Measurements from ENCODE around the gene PGK1.
"Not testable (repeated sequence)": the region's sequence is repeated elsewhere in the genome, so short reads cannot be mapped to it uniquely, and the experiment has no call there.

Gene PGK1

DNA sequence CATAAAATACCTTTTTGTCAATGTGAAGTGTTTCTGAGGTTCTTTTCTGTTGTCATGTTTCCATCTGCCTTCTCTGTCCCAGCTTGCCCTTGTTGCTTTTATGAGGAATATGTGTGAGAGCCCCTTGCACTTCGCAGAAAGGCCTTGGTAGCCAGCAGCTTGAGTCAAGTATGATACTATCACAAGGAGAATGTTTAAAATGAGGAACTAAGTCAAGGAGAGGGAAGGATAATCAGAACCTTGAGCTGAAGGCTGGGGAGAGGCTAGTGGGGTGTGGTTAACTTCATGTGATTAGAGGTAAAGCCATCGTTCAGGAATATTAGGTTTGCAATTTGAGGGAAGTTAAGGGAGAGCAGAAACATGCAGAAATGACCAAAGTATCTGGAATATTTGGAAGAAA lies 12.7 kb downstream of the PGK1 start:
- TF ChIP-seq, protein P1, sequence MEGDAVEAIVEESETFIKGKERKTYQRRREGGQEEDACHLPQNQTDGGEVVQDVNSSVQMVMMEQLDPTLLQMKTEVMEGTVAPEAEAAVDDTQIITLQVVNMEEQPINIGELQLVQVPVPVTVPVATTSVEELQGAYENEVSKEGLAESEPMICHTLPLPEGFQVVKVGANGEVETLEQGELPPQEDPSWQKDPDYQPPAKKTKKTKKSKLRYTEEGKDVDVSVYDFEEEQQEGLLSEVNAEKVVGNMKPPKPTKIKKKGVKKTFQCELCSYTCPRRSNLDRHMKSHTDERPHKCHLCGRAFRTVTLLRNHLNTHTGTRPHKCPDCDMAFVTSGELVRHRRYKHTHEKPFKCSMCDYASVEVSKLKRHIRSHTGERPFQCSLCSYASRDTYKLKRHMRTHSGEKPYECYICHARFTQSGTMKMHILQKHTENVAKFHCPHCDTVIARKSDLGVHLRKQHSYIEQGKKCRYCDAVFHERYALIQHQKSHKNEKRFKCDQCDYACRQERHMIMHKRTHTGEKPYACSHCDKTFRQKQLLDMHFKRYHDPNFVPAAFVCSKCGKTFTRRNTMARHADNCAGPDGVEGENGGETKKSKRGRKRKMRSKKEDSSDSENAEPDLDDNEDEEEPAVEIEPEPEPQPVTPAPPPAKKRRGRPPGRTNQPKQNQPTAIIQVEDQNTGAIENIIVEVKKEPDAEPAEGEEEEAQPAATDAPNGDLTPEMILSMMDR (IDR thresholded peaks at IDR 0.05; ENCODE audit: insufficient read depth, low read length, missing control alignments): no peak
- DNase-seq (ENCODE audit: low read depth, low spot score): no peak
- ChIA-PET CTCF (no interaction called here), POLR2A (interaction anchor here (0.9 kb wide), 1 partner anchor 9 kb away, joined by 3 read pairs; no protein-coding TSS in a partner anchor)
- H3K4me3 ChIP-seq (ENCODE audit: low read depth, low read length): no peak overlapping the region

DNA sequence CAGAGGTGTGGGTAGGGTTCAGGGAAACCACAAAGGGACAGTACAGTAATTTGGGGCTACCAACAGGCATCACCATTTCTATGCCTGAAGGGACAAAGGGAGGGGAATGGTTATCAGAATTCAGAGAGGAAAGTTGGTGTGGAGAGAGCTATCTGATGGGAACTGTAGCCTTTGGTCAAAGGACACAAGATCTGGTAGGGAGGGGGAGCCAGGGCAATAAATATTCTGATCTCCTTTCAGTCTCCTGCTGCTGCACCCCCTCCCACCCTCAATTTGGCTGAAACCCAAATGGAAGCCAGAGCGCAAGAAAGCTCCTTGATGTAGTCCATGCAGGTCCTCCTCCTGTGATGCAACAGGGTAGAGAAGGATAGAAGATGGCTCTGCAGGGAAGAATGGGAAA lies 14.6 kb downstream of the PGK1 start:
- H3K4me3 ChIP-seq (ENCODE audit: low read depth, low read length): no peak overlapping the region
- ChIA-PET CTCF (no interaction called here), POLR2A (interaction anchor here (0.5 kb wide), 1 partner anchor 57 kb away, joined by 3 read pairs; no protein-coding TSS in a partner anchor)
- TF ChIP-seq, protein P1 (IDR thresholded peaks at IDR 0.05; ENCODE audit: insufficient read depth, low read length, missing control alignments): no peak
- no peak for DNase-seq (ENCODE audit: low read depth, low spot score)

DNA sequence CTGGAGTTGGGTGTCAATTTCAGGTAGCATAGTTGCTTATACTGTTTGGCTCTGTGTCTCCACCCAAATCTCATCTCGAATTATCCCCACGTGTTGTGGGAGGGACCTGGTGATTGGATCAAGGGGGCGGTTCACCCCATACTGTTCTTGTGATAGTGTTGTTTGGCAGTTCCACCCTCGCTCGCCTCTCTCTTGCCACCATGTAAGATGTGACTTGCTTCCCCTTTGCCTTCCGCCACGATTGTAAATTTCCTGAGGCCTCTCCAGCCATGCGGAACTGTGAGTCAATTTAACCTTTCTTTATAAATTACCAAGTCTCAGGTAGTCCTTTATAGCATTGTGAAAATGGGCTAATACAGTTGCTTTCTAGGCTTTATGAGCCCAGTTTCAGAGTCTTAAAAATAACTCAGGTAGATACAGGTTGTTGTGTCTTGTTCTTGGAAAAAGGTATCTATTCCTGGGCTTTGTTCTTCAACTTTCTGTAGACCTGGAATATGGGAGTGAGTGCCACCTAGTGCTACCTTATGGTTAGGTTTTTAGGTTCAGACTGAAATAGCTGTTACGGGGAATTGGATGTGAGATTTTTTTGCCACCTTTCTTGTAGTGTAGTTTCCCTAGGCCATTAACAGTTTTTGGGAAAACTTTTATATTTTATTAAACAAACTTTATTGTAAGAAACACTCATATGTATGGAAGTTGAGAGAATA lies 15.6 kb downstream of the PGK1 start:
- TF ChIP-seq, protein P1 (IDR thresholded peaks at IDR 0.05; ENCODE audit: insufficient read depth, low read length, missing control alignments): no peak
- ChIA-PET POLR2A (no interaction called here), CTCF (no interaction called here)
- H3K4me3 ChIP-seq (ENCODE audit: low read depth, low read length): no peak overlapping the region
- no peak for DNase-seq (ENCODE audit: low read depth, low spot score)

DNA sequence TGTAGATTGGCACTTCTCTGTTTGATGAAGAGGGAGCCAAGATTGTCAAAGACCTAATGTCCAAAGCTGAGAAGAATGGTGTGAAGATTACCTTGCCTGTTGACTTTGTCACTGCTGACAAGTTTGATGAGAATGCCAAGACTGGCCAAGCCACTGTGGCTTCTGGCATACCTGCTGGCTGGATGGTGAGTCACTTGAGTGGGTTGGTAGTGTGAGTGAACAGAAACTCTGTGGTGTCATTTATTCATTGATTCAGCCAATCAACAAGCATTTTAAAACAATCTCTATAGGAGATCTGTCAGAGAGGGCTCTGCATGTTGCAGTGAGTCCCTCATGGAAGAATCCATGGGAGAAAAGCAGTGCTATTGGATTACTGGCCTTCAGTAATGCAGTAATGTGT lies 19.1 kb downstream of the PGK1 start:
- CTCF ChIA-PET: no interaction called here
- TF ChIP-seq, protein P1 (IDR thresholded peaks at IDR 0.05; ENCODE audit: insufficient read depth, low read length, missing control alignments): no peak
- POLR2A ChIA-PET: no interaction called here
- no peak for DNase-seq (ENCODE audit: low read depth, low spot score)
- H3K4me3 ChIP-seq (ENCODE audit: low read depth, low read length): no peak overlapping the region

DNA sequence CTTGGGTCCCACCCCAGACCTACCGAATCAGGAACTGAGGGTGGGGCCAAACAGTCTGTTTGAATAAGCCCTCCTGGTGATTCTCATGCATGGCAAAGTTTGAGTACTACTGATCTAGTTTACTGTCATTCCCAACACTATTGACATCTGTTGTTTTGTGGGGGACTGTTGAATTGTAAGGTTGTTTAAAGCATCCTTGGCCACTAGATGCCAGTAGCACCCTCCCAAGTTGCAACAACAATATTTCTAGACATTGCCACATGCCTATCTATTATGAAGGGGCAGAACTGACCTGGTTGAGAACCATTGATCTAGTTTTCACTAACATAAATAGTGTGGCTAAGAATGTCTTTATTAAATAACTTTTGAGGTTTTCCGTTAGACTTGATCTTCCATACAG lies 20.3 kb downstream of the PGK1 start:
- CTCF ChIA-PET: no interaction called here
- TF ChIP-seq, protein P1 (IDR thresholded peaks at IDR 0.05; ENCODE audit: insufficient read depth, low read length, missing control alignments): peak; percentile 1
- POLR2A ChIA-PET: no interaction called here
- DNase-seq (ENCODE audit: low read depth, low spot score): no peak
- H3K4me3 ChIP-seq (ENCODE audit: low read depth, low read length): no peak overlapping the region

DNA sequence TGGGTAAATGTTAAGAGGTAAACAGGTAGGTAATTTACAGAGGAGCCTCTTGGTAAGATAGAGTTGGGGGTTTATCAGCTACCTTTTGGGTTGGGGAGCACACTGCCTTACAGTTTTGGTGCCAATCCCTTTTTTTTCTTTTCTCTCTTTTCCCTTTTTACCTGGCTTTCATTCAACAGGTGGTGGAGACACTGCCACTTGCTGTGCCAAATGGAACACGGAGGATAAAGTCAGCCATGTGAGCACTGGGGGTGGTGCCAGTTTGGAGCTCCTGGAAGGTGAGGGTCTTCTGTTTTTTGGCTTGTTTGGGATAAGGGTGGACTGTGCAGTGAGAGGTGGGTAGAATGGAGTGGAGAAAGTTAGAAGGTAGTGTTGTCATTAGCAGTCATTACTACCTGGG lies 21.1 kb downstream of the PGK1 start:
- DNase-seq (ENCODE audit: low read depth, low spot score): no peak
- POLR2A ChIA-PET: interaction anchor here (0.8 kb wide), 1 partner anchor 9 kb away, joined by 3 read pairs; no protein-coding TSS in a partner anchor
- no peak overlapping the region for H3K4me3 ChIP-seq (ENCODE audit: low read depth, low read length)
- TF ChIP-seq, protein P1 (IDR thresholded peaks at IDR 0.05; ENCODE audit: insufficient read depth, low read length, missing control alignments): no peak
- CTCF ChIA-PET: no interaction called here

DNA sequence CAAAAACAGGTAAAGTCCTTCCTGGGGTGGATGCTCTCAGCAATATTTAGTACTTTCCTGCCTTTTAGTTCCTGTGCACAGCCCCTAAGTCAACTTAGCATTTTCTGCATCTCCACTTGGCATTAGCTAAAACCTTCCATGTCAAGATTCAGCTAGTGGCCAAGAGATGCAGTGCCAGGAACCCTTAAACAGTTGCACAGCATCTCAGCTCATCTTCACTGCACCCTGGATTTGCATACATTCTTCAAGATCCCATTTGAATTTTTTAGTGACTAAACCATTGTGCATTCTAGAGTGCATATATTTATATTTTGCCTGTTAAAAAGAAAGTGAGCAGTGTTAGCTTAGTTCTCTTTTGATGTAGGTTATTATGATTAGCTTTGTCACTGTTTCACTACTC lies 21.7 kb downstream of the PGK1 start:
- CTCF ChIA-PET; DNase-seq (ENCODE audit: low read depth, low spot score); H3K4me3 ChIP-seq (ENCODE audit: low read depth, low read length): not testable (repeated sequence)
- POLR2A ChIA-PET: interaction anchor here (0.8 kb wide), 1 partner anchor 10 kb away, joined by 3 read pairs; no protein-coding TSS in a partner anchor

Measured in AG04449 (cell line).